C4-2B (cell line): ENCODE measurements around the gene LSM4.
"Not testable (repeated sequence)": the region's sequence is repeated elsewhere in the genome, so short reads cannot be mapped to it uniquely, and the experiment has no call there.

Experiments used
- H3K27ac ChIP-seq: fragments of 450-650 bp; 2 replicates; pipeline ENCODE4 v1.5.1; 2017
- CTCF ChIP-seq: fragments of 450-650 bp; conservative IDR thresholded peaks from 2 replicates; pipeline ENCODE4 v1.5.1; 2017; ENCODE audit warnings: mild to moderate bottlenecking
- ZFX ChIP-seq: fragments of 450-650 bp; IDR thresholded peaks from 2 replicates; pipeline ENCODE4 v1.6.1; 2017

Gene LSM4

GRCh38 chr19:18361646-18362045 lies 38.8 kb upstream of the LSM4 start:
- TF ChIP-seq CTCF, result no peak
- no peak for TF ChIP-seq ZFX
- peak overlapping the region; percentile 97; the same call in 1 of the 2 replicates for H3K27ac ChIP-seq

- TF ChIP-seq CTCF (no peak), ZFX (no peak)
- peak overlapping the region; percentile 3; the same call in 1 of the 2 replicates for H3K27ac ChIP-seq
These were observed 34.2 kb upstream of the LSM4 start for GRCh38 chr19:18357041-18357440.

- not testable (repeated sequence) for H3K27ac ChIP-seq
These were observed 31.9 kb upstream of the LSM4 start for GRCh38 chr19:18354743-18355142.

GRCh38 chr19:18353378-18354005 lies 30.6 kb upstream of the LSM4 start:
- TF ChIP-seq ZFX (no peak), CTCF (no peak)
- H3K27ac ChIP-seq, result no peak overlapping the region

GRCh38 chr19:18351544-18351943 lies 28.7 kb upstream of the LSM4 start:
- TF ChIP-seq CTCF (no peak), ZFX (no peak)
- H3K27ac ChIP-seq, result no peak overlapping the region

- TF ChIP-seq CTCF, result no peak
- TF ChIP-seq ZFX, result no peak
- no peak overlapping the region for H3K27ac ChIP-seq
These were observed 27.6 kb upstream of the LSM4 start for GRCh38 chr19:18350490-18350889.

- TF ChIP-seq CTCF (peak; percentile 91), ZFX (no peak)
- H3K27ac ChIP-seq, result no peak overlapping the region; the same call in 1 of the 2 replicates
These were observed 26.8 kb upstream of the LSM4 start for GRCh38 chr19:18349524-18350128.

GRCh38 chr19:18348818-18349339 lies 26.0 kb upstream of the LSM4 start:
- H3K27ac ChIP-seq, result not testable (repeated sequence)
